Suprapubic skin (tissue), 3 donors: ENCODE data around the gene SIK3.

Source experiments
- EP300 ChIP-seq: sonication (generic); formaldehyde crosslinking; IDR thresholded peaks from one replicate; pipeline ENCODE4 v1.6.1; 2017; ENCODE audit warnings: antibody characterized with exemption
- POLR2A ChIP-seq, 2 donors: fragments of 450-650 bp; IDR thresholded peaks; one replicate each; pipeline ENCODE4 v1.6.1; 2017; ENCODE audit warnings: antibody characterized with exemption in 2 of 2, mild to moderate bottlenecking in 2 of 2, moderate library complexity in 2 of 2
- TF ChIP-seq, protein P1 (sequence below), 2 donors: fragments of 200-600 bp in 1 of 2; fragments of 450-650 bp in 1 of 2; sonication (generic) in 1 of 2; IDR thresholded peaks; one replicate each; pipeline ENCODE4 v1.5.1; 2016 to 2019; ENCODE audit warnings: antibody characterized with exemption in 2 of 2, mild to moderate bottlenecking in 1 of 2, moderate library complexity in 1 of 2

DNA sequence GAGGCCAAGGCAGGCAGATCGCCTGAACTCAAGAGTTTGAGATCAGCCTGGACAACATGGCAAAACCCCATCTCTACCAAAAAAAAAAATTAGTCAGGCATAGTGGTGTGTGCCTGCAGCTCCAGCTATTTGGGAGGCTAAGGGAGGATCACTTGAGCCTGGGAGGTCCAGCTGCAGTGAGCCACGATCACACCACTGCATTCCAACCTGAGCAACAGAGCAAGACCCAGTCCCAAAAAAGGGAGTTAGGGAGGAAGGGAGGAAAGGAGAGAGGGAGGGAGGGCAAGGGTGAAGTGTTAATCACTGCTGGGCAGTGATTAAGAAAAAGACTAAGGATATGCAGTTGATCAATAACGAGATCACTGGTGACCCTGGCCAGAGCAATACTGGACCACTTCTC, 204.8 kb downstream of the SIK3 start:
- TF ChIP-seq POLR2A (IDR thresholded peaks at IDR 0.05) (no peak), EP300 (no peak)
- TF ChIP-seq, protein P1, sequence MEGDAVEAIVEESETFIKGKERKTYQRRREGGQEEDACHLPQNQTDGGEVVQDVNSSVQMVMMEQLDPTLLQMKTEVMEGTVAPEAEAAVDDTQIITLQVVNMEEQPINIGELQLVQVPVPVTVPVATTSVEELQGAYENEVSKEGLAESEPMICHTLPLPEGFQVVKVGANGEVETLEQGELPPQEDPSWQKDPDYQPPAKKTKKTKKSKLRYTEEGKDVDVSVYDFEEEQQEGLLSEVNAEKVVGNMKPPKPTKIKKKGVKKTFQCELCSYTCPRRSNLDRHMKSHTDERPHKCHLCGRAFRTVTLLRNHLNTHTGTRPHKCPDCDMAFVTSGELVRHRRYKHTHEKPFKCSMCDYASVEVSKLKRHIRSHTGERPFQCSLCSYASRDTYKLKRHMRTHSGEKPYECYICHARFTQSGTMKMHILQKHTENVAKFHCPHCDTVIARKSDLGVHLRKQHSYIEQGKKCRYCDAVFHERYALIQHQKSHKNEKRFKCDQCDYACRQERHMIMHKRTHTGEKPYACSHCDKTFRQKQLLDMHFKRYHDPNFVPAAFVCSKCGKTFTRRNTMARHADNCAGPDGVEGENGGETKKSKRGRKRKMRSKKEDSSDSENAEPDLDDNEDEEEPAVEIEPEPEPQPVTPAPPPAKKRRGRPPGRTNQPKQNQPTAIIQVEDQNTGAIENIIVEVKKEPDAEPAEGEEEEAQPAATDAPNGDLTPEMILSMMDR (IDR thresholded peaks at IDR 0.05), result no peak
